H9 (cell line): ENCODE results near the gene KLLN. TPM values are rescaled to one million over a fixed set of nuclear protein-coding genes. Genes with fewer than 3 reads are reported as not detected.

Experiments used
- DNase-seq: peaks from one replicate; pipeline ENCODE4 v3.0.0-alpha.2; 2017
- H2AFZ ChIP-seq: one replicate; pipeline ENCODE4 v1.6.1; 2013; ENCODE audit warnings: mild to moderate bottlenecking, low read length, control low read depth, moderate library complexity
- H2AK5ac ChIP-seq: 2 replicates; pipeline ENCODE4 v1.6.1; 2013; ENCODE audit warnings: low read length, control low read depth, mixed read lengths; ENCODE audit not compliant: insufficient read length
- H2BK120ac ChIP-seq: one replicate; pipeline ENCODE4 v1.6.1; 2013; ENCODE audit warnings: low read depth, mild to moderate bottlenecking, low read length, control low read depth, inconsistent platforms; ENCODE audit not compliant: poor library complexity, severe bottlenecking
- H2BK12ac ChIP-seq: 2 replicates; pipeline ENCODE4 v1.6.1; 2013; ENCODE audit warnings: low read length, control low read depth, mixed read lengths, low read depth; ENCODE audit not compliant: insufficient read length
- H2BK15ac ChIP-seq: 2 replicates; pipeline ENCODE4 v1.6.1; 2013; ENCODE audit warnings: low read depth, low read length, control low read depth
- H2BK20ac ChIP-seq: one replicate; pipeline ENCODE4 v1.6.1; 2013; ENCODE audit warnings: low read depth, mild to moderate bottlenecking, low read length, control low read depth, inconsistent platforms; ENCODE audit not compliant: poor library complexity, severe bottlenecking
- H2BK5ac ChIP-seq: 2 replicates; pipeline ENCODE4 v1.6.1; 2013; ENCODE audit warnings: low read length, control low read depth, mixed read lengths; ENCODE audit not compliant: insufficient read length
- H3K14ac ChIP-seq: 2 replicates; pipeline ENCODE4 v1.6.1; 2013; ENCODE audit warnings: low read length, control low read depth; ENCODE audit not compliant: insufficient read depth
- H3K18ac ChIP-seq: 2 replicates; pipeline ENCODE4 v1.6.1; 2013; ENCODE audit warnings: low read depth, mild to moderate bottlenecking, mixed read lengths, low read length, control low read depth; ENCODE audit not compliant: insufficient read length
- H3K23ac ChIP-seq: 2 replicates; pipeline ENCODE4 v1.6.1; 2013; ENCODE audit warnings: low read length, control low read depth, mixed read lengths, low read depth; ENCODE audit not compliant: insufficient read length
- H3K23me2 ChIP-seq: 2 replicates; pipeline ENCODE4 v1.6.1; 2013; ENCODE audit warnings: low read depth, mild to moderate bottlenecking, mixed read lengths, low read length, control low read depth; ENCODE audit not compliant: insufficient read length, poor library complexity, severe bottlenecking
- H3K27ac ChIP-seq: 2 replicates; pipeline ENCODE4 v1.5.1; 2013; ENCODE audit warnings: low read length, control low read depth, mixed read lengths, low read depth; ENCODE audit not compliant: insufficient read length
- H3K27me3 ChIP-seq: 2 replicates; pipeline ENCODE4 v1.6.1; 2013; ENCODE audit warnings: low read length, control low read depth, inconsistent platforms; ENCODE audit not compliant: insufficient read depth
- H3K4ac ChIP-seq: 2 replicates; pipeline ENCODE4 v1.6.1; 2013; ENCODE audit warnings: low read depth, mild to moderate bottlenecking, control low read depth, inconsistent platforms, low read length, moderate library complexity
- H3K4me1 ChIP-seq: 2 replicates; pipeline ENCODE4 v1.6.1; 2013; ENCODE audit warnings: low read length, control low read depth, inconsistent platforms; ENCODE audit not compliant: insufficient read depth
- H3K4me2 ChIP-seq: 2 replicates; pipeline ENCODE4 v1.6.1; 2013; ENCODE audit warnings: low read length, control low read depth, mixed read lengths; ENCODE audit not compliant: insufficient read length, insufficient read depth
- H3K56ac ChIP-seq: 2 replicates; pipeline ENCODE4 v1.6.1; 2013; ENCODE audit warnings: low read depth, mild to moderate bottlenecking, mixed read lengths, low read length, control low read depth; ENCODE audit not compliant: insufficient read length
- H3K79me1 ChIP-seq: 2 replicates; pipeline ENCODE4 v1.6.1; 2013; ENCODE audit warnings: low read depth, mild to moderate bottlenecking, moderate library complexity, low read length, control low read depth, inconsistent platforms; ENCODE audit not compliant: insufficient read depth, poor library complexity, severe bottlenecking
- H3K79me2 ChIP-seq: 2 replicates; pipeline ENCODE4 v1.6.1; 2013; ENCODE audit warnings: low read length, control low read depth, inconsistent platforms; ENCODE audit not compliant: insufficient read depth
- H3K9ac ChIP-seq: 2 replicates; pipeline ENCODE4 v1.6.1; 2013; ENCODE audit warnings: low read length, control low read depth, mixed read lengths; ENCODE audit not compliant: insufficient read length; ENCODE audit errors: extremely low read depth
- H3K9me3 ChIP-seq: one replicate; pipeline ENCODE4 v1.6.1; 2013; ENCODE audit warnings: low read depth, low read length, inconsistent platforms; ENCODE audit not compliant: control insufficient read depth
- H3T11ph ChIP-seq: one replicate; pipeline ENCODE4 v1.6.1; 2013; ENCODE audit warnings: mild to moderate bottlenecking, low read length, control low read depth, inconsistent platforms
- H4K20me1 ChIP-seq: one replicate; pipeline ENCODE4 v1.6.1; 2013; ENCODE audit not compliant: control insufficient read depth, insufficient read length, insufficient read depth
- H4K5ac ChIP-seq: 2 replicates; pipeline ENCODE4 v1.6.1; 2013; ENCODE audit warnings: low read depth, mild to moderate bottlenecking, mixed read lengths, low read length, control low read depth; ENCODE audit not compliant: insufficient read length
- H4K8ac ChIP-seq: replicated peaks from 2 replicates; pipeline ENCODE4 v1.6.1; 2013; ENCODE audit warnings: low read length, control low read depth, mixed read lengths, low read depth; ENCODE audit not compliant: insufficient read length
- H4K91ac ChIP-seq: 2 replicates; pipeline ENCODE4 v1.6.1; 2013; ENCODE audit warnings: low read depth, mild to moderate bottlenecking, moderate library complexity, mixed read lengths, low read length, control low read depth; ENCODE audit not compliant: insufficient read length
- H3K27ac Mint-ChIP-seq, 3 experiments: 2 replicates in 2 of 3; 3 replicates in 1 of 3; pipeline ENCODE4 v1.8.0; 2020 to 2021; ENCODE audit warnings: mixed read lengths in 3 of 3, mild to moderate bottlenecking in 1 of 3, moderate library complexity in 1 of 3
- H3K27me3 Mint-ChIP-seq: 2 replicates; pipeline ENCODE4 v1.8.0; 2021; ENCODE audit warnings: low read depth, mild to moderate bottlenecking, moderate library complexity, mixed read lengths
- H3K36me3 Mint-ChIP-seq, 3 experiments: 2 replicates in 2 of 3; 3 replicates in 1 of 3; pipeline ENCODE4 v1.8.0; 2020 to 2021; ENCODE audit warnings: low read depth in 3 of 3, mixed read lengths in 3 of 3; ENCODE audit not compliant: insufficient read depth in 1 of 3
- H3K4me1 Mint-ChIP-seq, 2 experiments: 2 replicates each; pipeline ENCODE4 v1.8.0; 2020; ENCODE audit warnings: mixed read lengths in 2 of 2
- H3K4me3 Mint-ChIP-seq, 2 experiments: 2 replicates in 1 of 2; 3 replicates in 1 of 2; pipeline ENCODE4 v1.8.0; 2020 to 2021; ENCODE audit warnings: mild to moderate bottlenecking in 2 of 2, mixed read lengths in 2 of 2, moderate library complexity in 1 of 2
- H3K9me3 Mint-ChIP-seq, 2 experiments: 2 replicates in 1 of 2; 3 replicates in 1 of 2; pipeline ENCODE4 v1.8.0; 2020; ENCODE audit warnings: mild to moderate bottlenecking in 2 of 2, mixed read lengths in 2 of 2, moderate library complexity in 1 of 2
- CTCF ChIP-seq: fragments of 200-600 bp; sonication (generic); conservative IDR thresholded peaks from 3 replicates; pipeline ENCODE4 v1.8.0; 2021; ENCODE audit warnings: antibody characterized with exemption, mild to moderate bottlenecking
- WGBS: extraction: QIAGEN DNeasy Blood & Tissue Kit; methylation state at CpG from one replicate; pipeline ENCODE4 v1.1.7; 2013; ENCODE audit warnings: missing lambda C conversion rate, low lambda C conversion rate, mixed read lengths; ENCODE audit not compliant: insufficient read length; ENCODE audit errors: extremely low coverage; 5-methylcytosine and 5-hydroxymethylcytosine counted together
- total RNA-seq: library from RNA; stranded (reverse); gene quantifications from 2 replicates; pipeline ENCODE4 v1.2.1, GENCODE V29; 2021

Gene KLLN
- total RNA-seq, 1 experiment from 2014 or later: 0.79 TPM

DNA sequence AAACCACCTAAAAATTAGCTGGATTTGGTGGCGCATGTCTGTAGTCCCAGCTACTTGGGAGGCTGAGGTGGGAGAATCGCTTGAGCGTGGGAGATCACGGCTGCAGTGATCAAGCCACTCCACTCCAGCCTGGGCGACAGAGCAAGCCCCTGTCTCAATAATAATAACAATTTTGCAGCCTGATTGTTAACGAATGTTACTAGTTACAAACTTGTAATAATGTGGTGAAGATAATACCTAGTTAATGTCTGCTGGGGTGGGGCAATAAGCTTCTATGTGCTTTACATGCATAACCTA lies 44.1 kb downstream of the KLLN start:
- Histone ChIP-seq H3T11ph (no peak overlapping the region), H4K5ac (no peak overlapping the region), H3K27ac (no peak overlapping the region), H3K4me2 (no peak overlapping the region), H3K9ac (no peak overlapping the region), H2BK15ac (no peak overlapping the region), H3K79me2 (peaks cover 21% of the 10 kb centered on the region; the same call in 1 of the 2 replicates), H2BK12ac (no peak overlapping the region), H3K14ac (no peak overlapping the region), H3K56ac (no peak overlapping the region), H3K27me3 (no peaks in the 10 kb centered on the region), H2BK5ac (no peak overlapping the region), H2AK5ac (no peak overlapping the region), H3K4me1 (no peaks in the 10 kb centered on the region), H3K9me3 (no peaks in the 10 kb centered on the region), H3K18ac (no peak overlapping the region), H2AFZ (no peak overlapping the region), H4K8ac (no peak overlapping the region), H4K20me1 (no peaks in the 10 kb centered on the region), H2BK120ac (no peak overlapping the region), H3K23ac (no peak overlapping the region), H3K79me1 (no peaks in the 10 kb centered on the region), H3K4ac (no peak overlapping the region), H4K91ac (no peak overlapping the region), H2BK20ac (no peak overlapping the region), H3K23me2 (peaks cover 6% of the 10 kb centered on the region)
- WGBS: no CpG with 5 or more reads among the region's 6 CpGs
- peak overlapping the region; percentile 53 to 96 for H3K4me3 Mint-ChIP-seq
- peaks cover 2% of the 10 kb centered on the region; the same call in 1 of the 2 replicates for H3K27me3 Mint-ChIP-seq
- peaks cover 19 to 20% of the 10 kb centered on the region in 2 experiments for H3K4me1 Mint-ChIP-seq
- H3K36me3 Mint-ChIP-seq: peaks cover 2 to 3% (median 3%) of the 10 kb centered on the region in 3 experiments; a peak in 6 of 7 replicates
- no peak overlapping the region for H3K27ac Mint-ChIP-seq
- no peak for TF ChIP-seq CTCF
- DNase-seq: no peak
- H3K9me3 Mint-ChIP-seq: no peaks in the 10 kb centered on the region
